NCI-H69 (cell line): ENCODE results near the gene EXOSC7.
"Not testable (repeated sequence)": the region's sequence is repeated elsewhere in the genome, so short reads cannot be mapped to it uniquely, and the experiment has no call there.

Experiments
- DNase-seq: peaks from one replicate; lab custom pipeline; 2025; lab: John Stamatoyannopoulos, UW

Gene EXOSC7

DNA sequence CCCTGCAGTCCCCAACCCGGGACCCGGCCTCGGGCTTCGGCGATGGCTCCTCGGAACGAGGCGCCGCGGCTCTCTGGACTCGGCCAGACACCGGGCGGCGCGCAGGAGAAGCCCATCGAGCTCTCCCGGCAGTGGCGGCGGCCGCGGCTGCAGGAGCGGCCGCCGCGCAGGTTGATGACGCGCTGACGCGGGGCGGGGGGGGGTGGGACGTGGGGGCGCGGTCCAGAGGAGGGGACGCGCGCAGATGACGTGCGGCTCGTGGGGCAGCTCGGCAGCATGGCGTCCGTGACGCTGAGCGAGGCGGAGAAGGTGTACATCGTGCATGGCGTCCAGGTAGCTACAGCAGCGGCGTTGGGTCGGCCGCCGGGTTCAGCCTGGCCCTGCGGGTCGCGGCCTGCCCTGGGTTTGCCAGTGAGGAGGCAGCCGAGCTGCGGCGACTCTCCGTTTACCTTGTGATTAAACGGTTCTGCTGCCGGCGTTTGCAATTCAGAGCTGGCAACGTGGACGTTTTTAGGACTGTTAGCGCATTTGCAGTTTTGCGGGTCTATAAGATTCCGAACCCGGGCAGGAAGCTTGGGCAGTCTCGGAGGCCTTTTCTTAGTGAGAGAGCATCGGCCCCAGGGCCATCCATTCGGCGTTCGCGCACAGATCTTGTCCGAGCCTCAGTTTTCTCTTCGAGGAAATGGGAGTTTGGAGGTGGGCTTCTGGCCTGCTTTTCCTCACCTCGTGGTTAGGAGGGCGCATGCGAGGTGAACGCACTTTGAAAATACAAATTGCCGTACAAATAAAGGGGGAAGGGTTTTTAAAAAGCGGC lies at the start of gene EXOSC7, which contains the start of gene ZDHHC3:
Gene EXOSC7 (plus strand): TSS at position 243 of the 814 bp plus-strand sequence. CDS start 34 bp downstream, at position 277.
Gene ZDHHC3 (minus strand): TSS at position 173 of the 814 bp plus-strand sequence. CDS start 16,738 bp downstream, outside the sequence.
- DNase-seq, result peak; percentile 89

DNA sequence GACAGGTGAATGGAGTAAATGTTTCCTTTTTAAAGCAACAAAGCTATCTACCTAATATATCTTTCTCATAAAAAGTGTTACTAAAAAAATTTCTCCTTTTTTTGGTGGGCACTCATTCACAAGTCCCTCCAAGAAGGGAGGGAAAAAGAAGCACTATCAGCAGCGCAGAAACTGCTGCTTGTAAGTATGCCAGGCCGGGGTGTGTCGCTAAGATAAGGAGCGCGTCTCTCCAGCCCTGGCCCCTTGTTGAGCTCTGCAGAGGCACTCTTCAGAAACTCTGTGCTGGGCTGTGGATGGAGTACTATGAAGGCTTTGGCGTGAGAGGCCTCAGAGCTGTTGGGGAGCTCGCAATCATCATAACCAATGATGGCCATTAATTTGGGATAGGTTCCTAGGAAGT lies 49.1 kb upstream of the EXOSC7 start:
- no peak for DNase-seq

DNA sequence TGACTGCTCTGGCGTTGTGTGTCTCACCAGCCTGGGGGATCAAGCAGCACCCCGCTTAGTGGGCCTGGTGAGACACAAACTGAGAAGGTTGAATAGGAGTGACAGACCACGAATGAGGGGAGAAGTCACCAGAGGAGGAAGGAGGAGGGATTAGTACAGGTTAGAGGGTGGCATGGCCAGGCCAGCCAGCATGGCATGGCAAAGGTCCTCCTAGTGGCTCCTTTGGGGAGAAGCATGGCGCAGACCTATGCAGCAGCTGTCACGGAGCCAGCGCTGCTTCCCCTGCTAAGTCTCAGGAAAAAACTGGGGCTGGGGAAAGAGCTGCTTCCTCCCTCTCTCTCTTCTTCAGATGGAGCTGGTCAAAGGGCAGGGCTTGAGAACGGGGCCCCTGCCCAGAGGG lies 48.7 kb upstream of the EXOSC7 start:
- no peak for DNase-seq

DNA sequence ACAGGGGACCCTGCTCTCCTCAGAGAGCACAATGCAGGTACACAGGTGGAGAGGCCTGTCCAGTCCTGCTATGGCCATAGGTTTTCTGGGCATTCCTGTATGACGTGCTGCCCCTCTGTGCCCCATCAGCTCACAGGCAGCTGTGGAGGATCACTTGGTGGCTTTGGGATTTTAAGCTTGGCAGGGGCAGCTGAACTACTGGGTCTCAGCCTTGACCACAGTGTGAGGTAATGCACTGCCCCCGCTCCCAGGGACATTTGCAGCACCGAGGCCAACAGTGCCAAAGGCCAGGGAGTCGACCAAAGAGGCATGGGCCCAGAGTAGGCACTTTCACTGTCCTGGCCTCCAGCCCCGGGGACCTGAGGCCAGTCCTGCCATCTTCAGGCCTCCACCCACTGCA lies 46.3 kb upstream of the EXOSC7 start:
- no peak for DNase-seq

DNA sequence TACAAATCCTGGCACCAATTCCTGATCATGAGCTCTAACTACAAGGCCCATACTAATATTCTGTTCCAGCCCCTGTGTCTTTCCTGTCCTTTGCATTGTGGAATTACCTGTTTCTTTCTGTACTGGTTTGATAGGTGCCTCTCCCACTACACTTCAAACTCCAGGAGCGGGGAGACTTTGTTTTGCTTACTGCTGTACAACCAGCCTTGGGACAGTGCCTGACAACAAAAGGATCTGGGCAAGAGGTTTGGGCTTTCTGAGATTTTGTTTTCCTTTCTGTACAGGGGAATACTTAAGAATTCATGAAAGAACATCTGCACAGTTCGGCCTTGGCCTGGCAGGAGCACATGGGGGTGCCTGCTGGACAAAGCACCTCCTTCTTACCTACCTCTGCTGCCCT lies 45.1 kb upstream of the EXOSC7 start:
- no peak for DNase-seq

DNA sequence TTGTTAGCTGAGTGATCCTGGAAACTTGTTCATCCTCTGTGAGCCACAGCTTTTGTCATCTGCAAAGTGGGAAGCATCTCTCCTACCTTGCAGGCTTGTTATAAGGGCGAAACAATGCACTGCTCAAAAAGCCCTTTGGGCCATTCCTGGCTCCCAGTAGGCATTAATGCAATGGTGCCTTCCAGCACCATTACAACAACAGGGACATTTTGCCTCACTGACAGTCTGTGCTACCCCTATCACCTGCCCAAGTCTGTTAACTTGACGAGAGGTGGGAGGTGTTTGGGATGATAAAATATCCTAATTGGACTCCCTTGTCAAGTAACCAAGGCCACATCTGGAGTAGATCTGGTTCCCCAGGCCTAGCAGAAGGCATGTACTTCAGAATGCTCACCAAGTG lies 44.3 kb upstream of the EXOSC7 start:
- DNase-seq, result no peak

DNA sequence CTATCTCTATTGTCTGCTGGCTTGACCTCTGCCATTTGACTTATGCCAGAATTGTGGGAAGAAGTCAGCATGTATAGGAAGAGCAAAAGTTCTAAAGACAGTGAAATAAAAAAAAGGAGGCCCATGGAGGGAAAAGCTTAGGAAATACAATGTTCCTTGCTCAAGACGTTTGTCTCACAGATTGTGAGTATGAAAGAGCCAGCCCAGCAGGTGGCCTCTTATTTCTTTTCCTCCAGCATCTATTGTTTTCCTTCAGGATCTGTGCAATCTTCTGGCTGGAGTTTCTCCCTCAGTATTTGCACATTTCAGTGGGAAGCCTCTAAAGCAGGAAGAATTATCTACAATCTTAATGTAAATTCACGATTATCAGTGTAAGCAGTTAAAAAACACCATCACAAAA lies 43.8 kb upstream of the EXOSC7 start:
- DNase-seq, result no peak

DNA sequence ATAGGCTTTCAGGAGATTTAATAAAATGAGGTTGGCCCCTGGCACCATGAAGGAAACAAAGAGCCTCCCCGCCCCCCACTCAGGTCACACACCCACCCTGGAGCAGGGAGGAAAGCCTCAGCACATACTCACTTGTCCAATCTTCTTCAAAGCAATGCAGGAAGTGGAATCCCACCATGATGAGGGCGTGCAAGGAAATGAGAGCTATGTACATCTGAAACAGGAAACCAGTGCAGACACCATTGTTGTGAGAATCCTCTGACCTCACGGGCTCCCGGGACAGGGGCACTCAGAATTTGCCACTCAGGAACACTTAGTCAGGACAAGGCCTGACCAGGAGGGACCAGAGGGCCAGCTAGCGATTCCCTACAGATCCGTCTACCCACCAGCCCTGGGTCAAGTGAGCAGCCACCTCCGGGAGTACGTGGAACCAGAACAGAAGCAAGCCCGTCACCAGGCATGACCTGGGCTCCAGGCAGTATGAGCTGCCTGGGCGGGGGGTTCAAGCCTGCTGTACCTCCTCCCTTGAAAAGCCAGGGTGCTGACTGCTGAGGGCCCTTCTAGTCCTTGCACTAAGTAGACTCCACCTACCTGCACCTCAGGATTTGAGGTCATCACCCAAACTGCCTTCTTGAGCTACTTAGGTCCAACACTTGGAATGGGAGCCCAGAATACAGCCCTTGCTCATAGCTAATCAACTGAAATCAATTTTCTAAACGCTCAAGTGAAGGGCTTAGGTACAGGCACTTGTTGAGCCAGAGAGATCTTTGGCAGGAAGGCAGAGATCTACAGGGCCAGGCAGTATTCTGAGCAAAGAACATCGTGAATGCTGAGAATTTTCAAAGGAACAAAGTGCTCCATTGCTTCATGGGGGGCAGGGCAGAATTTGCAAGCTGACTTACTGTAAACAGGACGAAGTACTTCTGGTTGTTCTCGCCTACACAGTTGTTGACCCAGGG lies 42.8 kb upstream of the EXOSC7 start:
- no peak for DNase-seq

DNA sequence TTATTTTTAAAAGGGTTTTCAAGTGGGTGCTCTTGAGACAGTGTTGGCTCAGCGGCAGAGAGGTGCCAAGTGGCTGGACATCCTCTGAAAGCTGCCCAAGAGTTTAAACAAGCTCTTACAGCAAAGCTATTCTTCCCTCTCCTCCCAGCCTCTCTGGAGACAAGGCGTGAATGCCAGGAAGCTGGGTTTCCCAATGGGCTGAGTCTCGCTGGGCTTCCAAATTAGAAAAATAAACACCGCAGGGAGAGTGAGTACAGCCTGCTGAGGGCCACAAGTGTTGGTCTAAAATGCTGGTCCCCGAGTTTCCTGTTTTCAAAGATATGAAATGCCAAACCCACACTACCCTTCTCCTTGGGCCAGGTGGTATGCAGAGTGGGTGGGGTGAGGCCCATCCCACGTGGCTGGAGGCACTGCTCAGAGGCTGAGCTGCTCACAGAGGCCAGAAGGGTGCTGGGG lies 36.4 kb upstream of the EXOSC7 start:
- DNase-seq, result no peak

DNA sequence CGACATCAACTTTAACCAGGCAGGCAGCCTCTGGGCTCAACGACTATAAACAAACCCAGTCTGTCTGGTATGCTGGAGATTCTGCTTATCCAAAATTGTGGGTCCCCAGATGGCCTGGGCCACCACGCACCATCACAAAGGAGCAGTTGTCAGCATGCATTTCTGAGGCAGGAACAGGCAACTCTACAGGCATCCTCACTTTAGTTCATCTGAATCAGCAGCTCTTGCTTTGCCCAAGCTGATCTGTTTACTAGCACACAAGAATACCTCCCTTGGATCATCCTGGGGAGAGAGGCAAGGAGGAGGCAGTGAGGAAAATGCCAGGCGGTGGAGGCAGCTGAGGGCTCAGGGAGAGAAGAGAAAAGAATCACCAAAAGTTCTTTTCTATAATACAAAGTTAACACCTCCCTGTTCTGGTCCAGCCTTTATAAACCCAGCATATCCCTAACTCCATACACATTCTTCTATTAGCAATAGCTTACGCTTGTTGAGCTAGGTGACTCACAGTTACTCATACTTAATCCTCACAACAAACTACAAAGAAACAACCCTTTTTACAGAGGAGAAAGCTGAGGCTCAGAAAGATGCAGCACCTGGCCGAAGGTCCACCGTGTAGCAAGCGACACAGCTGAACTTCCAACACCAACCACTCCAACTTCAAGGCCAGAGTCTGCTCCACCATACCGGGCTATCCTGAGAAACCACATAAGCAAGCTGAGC lies 33.7 kb upstream of the EXOSC7 start:
- DNase-seq, result no peak

DNA sequence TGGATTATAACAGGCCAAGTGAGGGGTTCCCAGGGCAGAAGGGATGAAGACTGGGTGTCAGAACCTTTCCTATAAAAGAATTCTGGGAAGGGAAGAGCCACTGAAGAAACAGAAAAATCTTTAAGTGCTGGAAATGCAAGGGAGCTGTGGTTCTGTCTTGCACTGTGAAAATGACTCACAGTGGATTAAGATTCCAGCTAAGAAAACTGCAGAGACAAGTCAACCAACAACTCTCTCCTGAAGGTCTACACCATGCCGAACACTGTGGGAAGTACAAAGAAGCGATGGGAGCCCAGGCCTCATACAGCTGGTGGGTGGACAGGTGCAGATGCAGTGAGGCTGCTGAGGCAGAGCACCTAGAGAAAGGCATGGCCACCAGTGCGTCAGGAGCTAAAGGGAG lies 27.8 kb upstream of the EXOSC7 start:
- no peak for DNase-seq

DNA sequence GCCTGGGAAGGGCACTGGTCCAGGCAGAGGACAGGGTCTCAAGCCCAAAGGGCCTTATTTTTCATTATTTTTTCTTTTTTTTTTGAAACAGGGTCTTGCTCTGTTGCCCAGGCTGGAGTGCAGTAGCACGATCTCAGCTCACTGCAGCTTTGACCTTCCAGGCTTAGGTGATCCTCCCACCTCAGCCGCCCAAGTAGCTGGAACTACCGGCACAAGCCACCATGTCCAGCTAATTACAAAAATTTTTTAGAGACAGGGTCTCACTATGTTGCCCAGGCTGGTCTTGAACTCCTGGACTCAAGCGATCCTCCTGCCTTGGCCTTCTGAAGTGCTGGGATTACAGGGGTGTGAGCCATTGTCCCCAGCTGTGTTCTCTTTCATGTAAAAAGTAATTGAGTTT lies 26.3 kb upstream of the EXOSC7 start:
- not testable (repeated sequence) for DNase-seq

DNA sequence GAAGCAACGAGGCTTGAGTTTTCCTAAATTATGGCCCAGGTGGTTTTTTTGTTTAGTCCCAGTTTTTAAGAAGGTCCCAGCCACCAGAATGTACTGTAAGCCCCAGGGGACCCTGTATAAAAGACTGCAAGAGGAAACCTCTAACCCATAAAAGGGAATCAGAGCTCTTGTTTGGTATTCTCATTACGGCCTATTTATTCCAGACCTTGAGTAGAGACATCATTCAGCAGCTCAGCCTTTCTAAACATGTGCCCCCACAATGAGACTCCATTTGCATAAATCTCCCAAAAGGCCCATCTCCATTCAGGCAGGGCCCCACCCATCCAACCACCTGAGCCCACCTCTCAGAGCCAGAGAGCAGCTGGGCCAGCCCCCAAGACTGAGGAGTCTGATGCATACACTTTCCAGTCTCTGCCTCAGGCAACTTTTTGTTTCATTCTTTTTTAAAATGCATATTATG lies 25.7 kb upstream of the EXOSC7 start:
- DNase-seq, result peak; percentile 76

DNA sequence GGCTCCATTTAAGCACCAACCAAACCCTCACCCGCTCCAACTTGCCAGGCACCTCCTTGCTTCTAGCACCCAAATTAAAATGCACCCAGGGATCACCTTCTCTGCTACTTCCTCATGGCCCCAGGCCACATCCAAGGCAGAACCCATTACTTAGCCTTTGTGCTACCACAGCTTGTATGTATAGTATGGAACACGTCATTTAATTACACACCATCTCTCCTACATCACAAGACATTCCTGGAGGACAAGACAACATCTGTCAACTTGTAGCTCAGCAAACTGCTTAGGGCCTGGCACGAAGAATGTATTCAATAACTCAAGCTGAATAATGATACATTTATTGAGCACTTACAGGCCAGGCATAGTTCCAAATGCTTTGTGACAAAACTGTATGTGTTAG lies 23.4 kb upstream of the EXOSC7 start:
- DNase-seq, result peak; percentile 90

DNA sequence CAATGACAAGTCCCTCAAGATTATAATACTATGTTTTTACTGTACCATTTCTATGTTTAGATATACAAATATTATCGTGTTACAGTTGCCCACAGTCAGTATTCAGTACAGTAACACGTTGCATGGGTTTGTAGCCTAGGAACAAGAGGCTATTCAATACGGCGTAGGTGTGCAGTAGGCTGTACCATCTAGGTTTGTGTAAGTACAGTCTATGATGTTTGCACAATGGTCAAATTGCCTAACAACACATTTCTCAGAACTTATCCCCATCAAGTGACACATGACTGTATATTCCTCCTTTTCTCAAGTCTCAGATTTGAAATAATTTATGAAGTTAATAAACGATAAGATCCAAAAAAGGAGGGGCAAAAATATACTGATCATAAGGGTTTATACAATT lies 21.7 kb upstream of the EXOSC7 start:
- no peak for DNase-seq

DNA sequence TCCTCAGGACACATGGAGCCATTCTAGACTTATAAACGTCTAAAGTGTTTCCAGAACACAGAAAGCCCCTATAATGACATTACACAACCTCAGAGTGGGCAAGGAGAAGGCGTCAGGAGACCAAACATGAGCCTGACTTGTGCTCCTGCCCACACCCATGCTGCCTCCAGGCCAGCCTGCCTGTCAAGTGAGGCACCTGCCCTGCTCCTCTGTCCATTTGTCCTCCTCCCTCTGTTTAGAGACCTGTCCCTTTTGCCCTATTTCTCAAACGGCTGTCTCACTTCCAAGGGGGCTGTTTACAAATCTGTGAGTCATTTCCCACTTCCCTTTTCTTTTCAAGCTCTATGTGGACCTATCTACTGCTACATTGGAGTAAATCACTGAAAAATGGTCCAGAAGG lies 21.1 kb upstream of the EXOSC7 start:
- peak; percentile 20 for DNase-seq

DNA sequence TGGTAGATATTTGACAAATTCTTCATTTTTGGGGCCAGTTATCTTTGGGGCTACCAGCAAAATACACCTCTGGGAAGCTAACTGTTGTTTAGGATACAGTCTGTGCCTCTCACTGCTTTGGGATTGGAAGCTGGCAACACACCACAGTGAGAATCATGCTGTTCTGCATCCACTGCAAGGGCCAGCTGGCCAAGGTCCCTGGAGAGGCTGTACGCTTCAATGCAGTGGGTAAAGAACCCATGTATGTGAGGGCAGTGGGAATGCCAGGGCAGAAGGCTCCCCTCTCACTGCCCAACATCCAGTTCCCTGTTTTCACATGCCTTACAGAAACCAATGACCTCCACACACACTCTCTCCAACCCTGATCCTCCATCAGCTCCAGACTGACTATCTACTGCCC lies 20.1 kb upstream of the EXOSC7 start:
- DNase-seq, result no peak

DNA sequence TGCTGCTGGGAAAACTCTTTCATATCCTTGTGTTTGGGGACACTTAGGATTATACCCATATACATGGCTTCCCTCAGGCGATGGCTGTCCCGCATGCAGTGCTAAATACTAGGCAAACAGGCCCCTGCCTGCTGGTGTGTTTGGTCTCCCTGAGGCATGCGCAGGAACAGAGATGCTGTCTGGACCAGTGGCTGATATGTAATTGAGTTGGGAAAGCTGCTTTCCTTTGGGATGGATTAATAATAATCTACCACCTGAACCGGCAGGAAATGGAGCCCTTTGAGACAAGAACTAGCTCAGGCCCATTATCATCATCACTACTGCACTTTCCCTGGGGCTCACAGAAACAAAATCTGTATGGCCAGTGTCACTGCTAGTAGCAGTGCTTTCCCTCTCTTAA lies 18.1 kb upstream of the EXOSC7 start:
- DNase-seq, result peak; percentile 12

DNA sequence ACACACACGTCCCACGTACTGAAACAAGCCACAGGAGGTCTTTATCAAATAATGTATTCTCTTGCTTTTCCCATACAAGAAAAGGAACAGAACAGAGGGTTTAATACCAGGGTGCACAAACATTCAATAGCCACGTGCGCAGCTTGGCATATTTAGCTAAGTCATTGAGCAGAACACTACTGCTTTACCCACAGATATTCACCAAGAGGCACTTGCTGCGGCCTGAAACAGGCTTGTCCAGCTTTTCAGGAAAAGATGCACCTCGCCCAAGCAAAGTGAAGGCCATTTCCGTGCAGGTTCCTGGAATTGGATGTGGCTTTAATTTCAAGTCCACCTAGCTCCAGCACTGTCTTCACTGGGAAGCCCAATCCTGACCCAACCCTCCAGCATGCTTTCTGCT lies 17.7 kb upstream of the EXOSC7 start:
- no peak for DNase-seq

DNA sequence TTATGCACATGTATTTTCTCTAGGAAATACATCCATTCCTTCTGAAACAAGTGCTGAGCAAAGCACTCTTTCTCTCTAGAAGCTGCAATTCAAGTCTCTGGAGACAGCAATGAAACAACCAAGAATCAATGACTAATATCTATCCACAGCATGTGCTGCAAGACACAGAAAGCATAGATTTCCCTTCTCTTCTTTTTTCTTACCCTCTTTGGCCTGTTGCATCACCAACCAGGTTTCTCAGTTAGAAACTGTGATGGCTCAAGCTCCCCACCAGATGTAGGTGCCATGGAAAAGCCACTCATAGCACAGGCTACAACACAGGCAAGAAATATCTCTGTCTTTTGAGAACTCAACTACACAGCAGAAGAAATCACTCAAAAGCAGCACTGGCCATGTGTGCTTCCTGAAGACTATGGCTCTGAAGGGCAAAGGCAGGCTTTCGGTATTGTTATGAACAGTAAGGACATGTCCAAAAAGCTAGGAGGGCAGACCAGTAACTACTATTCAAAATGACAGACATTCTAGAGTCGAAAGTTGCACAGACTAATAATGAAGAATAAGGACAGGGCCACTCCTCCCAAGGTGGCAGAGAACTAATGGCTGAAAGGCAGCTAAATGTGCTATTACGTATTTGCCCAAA lies 15.5 kb upstream of the EXOSC7 start:
- DNase-seq, result no peak

DNA sequence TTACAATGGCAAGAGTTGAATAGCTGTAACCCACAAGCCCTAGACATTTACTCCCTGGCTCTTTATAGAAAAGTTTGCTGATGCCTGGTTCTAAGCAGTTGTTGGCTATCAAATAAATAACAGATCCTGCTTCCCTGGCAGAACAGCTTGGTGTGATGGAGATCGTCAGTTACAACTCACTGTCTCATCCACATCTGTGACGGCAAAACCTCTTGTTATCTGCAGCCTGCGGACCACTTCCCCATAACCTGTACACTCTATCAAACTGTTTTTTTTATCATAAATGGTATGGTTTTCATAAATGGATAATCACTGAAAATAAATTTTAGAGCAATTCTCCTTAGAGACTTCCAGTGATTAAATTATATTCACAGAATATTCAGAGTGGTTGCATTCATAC lies 14.2 kb upstream of the EXOSC7 start:
- DNase-seq, result no peak
